H54 (cell line): Measurements from ENCODE around the gene ARMC9.
"Not testable (repeated sequence)": the region's sequence is repeated elsewhere in the genome, so short reads cannot be mapped to it uniquely, and the experiment has no call there.

Experiments
- DNase-seq: peaks from one replicate; pipeline ENCODE4 v3.0.0; 2011; ENCODE audit warnings: low spot score, mixed read lengths; ENCODE audit not compliant: insufficient read length
- FAIRE-seq: peaks from 3 replicates; lab custom pipeline; 2011; peaks lifted over from hg19 to GRCh38; lab: Jason Lieb, UNC
- POLR2A ChIP-seq: IDR thresholded peaks from 2 replicates; pipeline ENCODE4 v1.6.1; 2011; ENCODE audit warnings: low read depth, mild to moderate bottlenecking, low read length

The ARMC9 gene

DNA sequence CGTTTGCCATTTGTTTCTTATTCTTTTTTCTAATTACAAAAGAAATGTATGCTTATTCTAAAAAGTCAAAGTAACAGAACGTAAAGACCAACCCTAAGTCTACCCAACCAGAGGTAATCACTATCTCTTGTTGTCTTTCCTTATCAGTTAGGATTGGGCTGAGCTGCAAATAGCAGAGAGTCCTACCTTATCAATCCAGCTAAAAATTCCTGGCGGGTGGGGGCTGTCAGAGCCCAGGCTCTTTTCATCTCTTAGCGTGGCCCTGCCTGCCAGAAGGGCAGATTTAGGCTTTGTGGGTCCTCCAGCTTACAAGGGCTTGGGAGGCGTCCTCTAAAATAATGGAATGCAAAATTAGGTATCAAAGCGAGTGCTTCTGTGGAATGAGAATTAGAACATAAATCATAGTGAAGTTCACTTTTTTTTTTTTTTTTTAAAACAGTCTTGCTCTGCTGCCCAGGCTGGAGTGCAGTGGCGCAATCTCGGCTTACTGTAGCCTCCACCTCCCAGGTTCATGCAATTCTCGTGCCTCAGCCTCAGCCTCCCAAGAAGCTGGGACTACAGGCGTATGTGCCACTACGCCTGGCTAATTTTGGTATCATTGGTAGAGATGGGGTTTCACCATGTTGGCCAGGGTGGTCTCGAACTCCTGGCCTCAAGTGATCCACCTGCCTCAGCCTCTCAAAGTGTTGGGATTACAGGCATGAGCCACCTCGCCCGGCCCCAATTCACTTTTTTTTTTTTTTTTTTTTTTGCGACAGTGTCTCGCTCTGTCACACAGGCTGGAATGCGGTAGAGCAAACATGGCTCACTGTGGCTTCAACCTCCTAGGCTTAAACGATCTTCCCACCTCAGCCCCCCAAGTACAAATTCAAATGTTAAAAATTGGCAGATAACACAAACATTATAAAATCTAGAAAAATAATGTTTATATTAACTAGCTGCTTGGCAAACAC, 139.7 kb downstream of the ARMC9 start:
- no peak for TF ChIP-seq POLR2A
- no peak for FAIRE-seq
- DNase-seq = no peak

DNA sequence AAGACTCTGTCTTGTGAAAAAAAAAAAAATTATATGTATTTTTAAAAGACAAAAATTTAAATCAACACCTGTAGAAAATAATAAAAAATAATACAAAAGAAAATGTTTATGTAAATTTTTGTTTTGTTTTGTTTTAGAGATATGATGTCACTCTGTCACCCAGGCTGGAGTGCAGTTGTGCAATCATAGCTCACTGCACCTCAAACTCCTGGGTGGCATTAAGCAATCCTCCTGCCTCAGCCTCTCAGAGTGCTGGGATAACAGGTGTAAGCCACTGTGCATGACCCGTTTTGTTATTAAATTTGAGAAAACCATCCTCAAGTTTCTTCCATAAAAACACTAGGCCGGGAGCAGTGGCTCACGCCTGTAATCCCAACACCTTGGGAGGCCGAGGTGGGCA, 140.9 kb downstream of the ARMC9 start:
- no peak for TF ChIP-seq POLR2A
- FAIRE-seq = no peak

DNA sequence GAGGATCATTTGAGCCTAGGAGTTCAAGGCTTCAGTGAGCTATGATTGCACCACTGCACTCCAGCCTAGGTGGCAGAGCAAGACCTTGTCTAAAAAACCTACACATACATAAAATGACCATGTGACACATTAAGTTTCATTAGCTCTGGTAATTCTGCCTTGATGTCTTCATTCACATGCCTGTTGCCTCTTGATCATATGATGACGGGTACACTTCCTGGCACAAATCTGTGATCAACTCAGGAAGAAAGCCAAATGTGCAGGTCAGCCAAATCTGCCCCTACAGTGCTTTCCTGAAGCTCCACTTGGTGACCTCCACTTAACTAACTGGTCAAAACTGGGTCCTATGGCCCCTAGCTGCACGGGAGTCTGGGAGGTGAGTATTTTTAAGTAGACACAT, 142.7 kb downstream of the ARMC9 start:
- FAIRE-seq (no peak), DNase-seq (no peak)
- TF ChIP-seq POLR2A = no peak

More for the DNA sequence above, 140.9 kb downstream of the ARMC9 start:
- DNase-seq = no peak

DNA sequence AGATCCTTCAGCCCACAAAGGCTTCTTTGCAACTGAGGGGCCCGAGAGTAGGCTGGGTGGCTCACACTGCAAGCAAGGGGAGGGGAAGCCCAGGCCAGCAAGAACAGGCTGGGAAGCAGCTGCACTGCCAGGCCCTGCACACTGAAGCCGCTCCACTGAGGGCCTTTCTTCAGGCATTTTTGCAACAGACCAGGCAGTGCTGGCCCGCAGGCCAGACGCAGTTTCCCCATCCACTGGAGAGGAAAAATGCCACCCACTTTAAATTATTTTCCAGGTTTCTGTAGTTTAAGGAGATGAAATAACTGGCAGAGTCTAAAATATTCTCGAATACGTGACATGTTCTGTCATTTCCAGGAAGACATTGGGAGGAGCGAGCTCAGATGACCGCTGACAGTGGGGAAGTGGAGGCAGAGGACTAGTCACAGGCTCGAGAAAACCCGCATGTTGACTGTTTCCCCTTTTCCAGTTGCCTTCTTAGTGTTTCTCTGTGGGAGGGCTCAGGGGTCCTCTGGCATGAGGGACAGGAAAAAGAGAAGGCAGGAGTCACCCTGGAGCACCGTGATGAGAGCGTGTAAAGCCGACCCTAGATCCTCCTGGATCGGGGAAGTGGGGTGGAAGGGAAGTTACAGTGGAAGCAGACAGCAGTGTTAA, 143.8 kb downstream of the ARMC9 start:
- TF ChIP-seq POLR2A = no peak
- DNase-seq (no peak), FAIRE-seq (no peak)

DNA sequence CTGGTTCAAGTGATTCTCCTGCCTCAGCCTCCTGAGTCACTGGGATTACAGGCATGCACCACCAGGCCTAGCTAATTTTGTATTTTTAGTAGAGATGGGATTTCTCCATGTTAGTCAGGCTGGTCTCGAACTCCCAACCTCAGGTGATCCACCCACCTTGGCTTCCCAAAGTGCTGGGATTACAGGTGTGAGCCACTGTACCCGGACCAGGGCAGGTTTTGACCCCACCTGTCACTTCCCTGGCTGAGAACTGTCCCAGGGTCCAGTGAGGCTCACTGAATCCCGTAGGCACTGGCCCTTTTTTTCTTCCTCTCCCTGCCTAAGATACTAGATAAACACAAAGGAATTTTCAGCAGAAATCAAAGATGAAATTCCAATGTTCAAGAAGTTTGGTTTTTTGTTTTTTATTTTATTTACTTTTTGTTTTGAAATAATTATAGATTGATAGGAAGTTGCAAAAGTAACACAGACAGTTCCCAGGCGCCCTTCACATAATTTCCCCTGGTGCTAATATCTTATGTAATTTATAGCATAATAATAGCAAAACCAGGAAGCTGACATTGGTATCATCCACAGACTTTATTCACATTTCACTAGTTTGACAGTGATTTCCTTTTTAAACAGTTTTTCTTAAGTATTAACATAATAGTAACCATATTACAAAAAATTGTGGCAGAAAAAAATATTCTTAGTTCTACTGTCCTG, 144.7 kb downstream of the ARMC9 start:
- FAIRE-seq = no peak
- DNase-seq = no peak
- TF ChIP-seq POLR2A = no peak

DNA sequence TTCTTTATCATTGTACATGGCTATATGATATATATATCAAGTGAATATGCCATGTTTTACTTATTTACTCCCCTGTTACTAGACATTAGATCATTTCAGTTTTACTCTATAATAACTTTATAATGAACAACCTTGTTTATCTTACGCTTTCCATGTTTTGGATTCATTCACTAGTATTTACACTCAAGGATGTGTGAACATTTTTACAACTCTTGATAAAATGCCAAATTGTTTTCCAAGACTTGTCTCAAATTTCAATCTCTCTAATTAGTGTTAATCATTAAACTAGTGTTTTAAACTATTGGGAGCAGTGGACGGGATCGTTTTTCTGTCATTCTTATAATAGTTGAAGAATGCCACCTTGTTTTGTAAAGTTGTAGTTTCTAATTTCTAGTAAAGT, 145.6 kb downstream of the ARMC9 start:
- FAIRE-seq = no peak

DNA sequence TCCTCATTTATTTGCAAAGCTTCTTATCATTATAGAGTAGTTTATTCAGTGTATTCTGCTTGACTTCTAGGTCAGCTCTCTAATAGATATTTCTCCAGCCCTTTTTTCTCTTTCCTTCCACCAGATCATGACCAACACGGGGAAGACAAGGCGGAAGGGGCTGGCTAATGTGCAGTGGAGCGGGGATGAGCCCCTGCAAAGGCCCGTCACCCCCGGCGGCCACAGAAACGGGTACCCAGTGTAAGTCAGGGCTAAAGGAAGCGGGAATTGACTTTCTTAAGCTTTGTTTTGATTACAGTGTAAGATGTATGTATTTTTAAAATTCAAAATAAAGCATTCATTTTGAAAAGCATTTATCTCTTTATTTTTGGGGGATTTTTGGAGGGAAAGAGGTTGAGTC, 146.4 kb downstream of the ARMC9 start:
- TF ChIP-seq POLR2A = no peak
- DNase-seq (no peak), FAIRE-seq (no peak)

More for the DNA sequence above, 145.6 kb downstream of the ARMC9 start:
- DNase-seq = no peak
- TF ChIP-seq POLR2A = no peak

DNA sequence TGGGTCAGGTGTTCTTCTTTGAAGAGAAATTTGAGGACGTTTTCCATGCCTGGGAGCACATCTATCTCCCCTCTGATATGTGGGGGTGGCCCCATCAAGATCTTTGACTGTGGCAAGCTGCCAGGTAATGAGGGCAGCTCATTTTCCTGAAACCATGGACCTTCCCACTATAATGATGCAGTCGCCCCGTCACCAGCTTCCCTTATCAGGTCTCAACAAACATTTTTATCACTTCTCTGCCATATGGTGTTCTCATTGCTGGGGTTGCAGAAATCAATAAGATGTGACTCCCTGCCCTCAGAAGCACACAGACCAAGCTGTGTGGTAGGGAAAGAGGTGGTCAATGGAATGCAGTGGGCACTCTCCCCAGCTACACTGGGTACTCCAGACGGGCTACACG, 148.7 kb downstream of the ARMC9 start:
- TF ChIP-seq POLR2A = no peak
- FAIRE-seq (no peak), DNase-seq (no peak)

DNA sequence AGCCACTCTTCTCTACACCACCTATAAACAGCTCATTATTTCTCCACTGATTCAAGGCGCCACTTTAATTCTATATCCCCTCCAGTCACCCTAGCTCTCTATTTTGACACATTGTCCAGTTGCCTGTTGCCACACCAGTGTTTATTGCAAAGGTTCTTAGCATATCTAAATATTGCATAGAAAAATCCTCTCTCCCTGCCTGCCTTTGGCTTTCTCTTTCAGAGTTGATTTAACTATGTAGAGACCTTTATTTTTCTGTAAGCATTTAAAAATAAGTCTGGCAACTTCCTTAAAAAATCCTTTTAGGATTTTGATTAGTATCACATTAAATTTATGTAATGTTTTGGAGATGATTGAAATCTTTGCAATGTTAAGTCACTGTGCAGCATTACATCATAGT, 149.2 kb downstream of the ARMC9 start:
- FAIRE-seq = no peak
- no peak for TF ChIP-seq POLR2A

DNA sequence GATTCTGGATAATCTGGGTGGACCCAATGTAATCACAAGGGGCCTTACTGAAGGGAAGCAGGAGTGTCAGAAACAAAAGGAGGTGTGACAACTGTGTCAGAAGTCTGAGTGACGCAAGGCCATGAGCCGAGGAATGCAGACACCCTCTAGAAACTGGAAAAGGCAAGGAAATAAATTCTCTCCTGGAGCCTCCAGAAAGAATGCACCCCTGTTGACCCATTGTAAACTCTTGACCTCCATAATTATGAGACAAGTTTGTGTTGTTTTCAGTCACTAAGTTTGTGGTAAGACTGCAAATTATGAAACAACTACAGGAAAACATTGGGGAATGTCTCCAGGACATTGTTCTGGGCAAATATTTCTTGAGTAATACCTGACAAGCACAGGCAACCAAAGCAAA, 149.7 kb downstream of the ARMC9 start:
- no peak for DNase-seq
- TF ChIP-seq POLR2A = no peak
- FAIRE-seq = no peak

More for the DNA sequence above, 149.2 kb downstream of the ARMC9 start:
- no peak for DNase-seq

DNA sequence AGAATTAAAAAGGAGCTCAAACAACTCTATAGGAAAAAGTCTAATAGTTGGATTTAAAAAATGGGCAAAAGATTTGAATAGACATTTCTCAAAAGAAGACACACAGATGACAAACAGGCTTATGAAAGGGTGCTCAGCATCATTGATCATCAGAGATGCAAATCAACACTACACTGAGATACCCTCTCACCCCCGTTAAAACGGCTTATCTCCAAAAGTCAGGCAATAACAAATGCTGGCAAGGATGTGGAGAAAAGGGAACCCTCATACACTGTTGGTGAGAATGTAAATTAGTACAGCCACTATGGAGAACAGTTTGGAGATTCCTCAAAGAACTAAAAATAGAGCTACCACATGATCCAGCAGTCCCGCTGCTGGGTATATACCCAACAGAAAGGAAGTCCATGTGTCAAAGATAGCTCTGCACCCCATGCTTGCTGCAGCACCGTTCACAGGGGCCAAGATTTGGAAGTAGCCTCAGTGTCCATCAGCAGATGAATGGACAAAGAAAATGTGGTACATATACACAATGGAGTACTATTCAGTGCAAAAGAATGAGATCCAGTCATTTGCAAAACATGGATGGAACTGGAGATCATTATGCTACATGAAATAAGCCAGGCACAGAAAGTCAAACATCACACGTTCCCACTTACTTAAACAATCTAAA, 150.4 kb downstream of the ARMC9 start:
- TF ChIP-seq POLR2A = no peak
- FAIRE-seq = no peak
- DNase-seq = no peak

DNA sequence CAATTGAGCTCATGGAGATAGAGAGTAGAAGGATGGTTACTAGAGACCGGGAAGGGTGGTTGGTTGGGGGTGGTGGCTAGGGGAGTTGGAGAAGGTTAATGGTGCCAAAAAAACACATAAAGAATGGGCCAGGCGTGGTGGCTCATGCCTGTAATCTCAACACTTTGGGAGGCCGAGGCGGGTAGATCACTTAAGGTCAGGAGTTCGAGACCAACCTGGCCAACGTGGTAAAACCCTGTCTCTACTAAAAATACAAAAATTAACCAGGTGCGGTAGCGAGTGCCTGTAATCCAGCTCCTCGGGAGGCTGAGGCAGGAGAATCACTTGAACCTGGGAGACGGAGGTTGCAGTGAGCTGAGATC, 150.9 kb downstream of the ARMC9 start:
- DNase-seq, FAIRE-seq: not testable (repeated sequence)

DNA sequence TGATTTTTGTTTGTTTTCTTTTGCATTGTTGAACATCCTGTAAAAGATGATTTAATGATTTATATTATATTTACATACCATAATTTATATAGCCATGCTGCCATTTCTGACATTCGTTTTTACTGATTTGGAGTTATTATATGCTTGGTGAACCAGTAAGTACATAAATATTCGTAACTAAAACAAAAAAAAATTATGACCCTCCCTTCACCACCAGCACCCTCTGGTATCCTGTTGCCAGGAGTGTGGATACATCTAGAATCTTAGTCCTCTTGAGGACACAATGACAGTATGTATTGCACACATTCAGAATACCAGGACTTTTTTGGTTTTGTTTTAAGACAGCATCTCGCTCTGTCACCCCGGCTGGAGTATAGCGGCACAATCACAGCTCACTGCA, 153.2 kb downstream of the ARMC9 start:
- FAIRE-seq = no peak
- no peak for TF ChIP-seq POLR2A

More for the DNA sequence above, 153.2 kb downstream of the ARMC9 start:
- no peak for DNase-seq
